Activated T-cell treated with anti-CD3 and anti-CD28 coated beads, Interleukin-2, amount 50 U/mL, for 72 hours (primary cell): ENCODE data around the gene TMC5. TPM values are rescaled to one million over a fixed set of nuclear protein-coding genes. Genes with fewer than 3 reads are reported as not detected.
"Not testable (repeated sequence)": the region's sequence is repeated elsewhere in the genome, so short reads cannot be mapped to it uniquely, and the experiment has no call there.

ENCODE experiments used
- ATAC-seq, 2 donors: fragments of 150-1000 bp; cut with Tn5 transposase; replicated peaks in 1 of 2; 2 replicates each; pipeline ENCODE4 v1.10.0; 2021; ENCODE audit warnings: moderate library complexity in 2 of 2, mild to moderate bottlenecking in 1 of 2
- DNase-seq, 2 donors: peaks; one replicate each; pipeline ENCODE4 v3.0.0; 2021 to 2022; ENCODE audit warnings: mixed read lengths in 1 of 2
- H3K27ac Mint-ChIP-seq: one replicate; pipeline ENCODE4 v1.8.0; 2022; ENCODE audit warnings: mild to moderate bottlenecking, moderate library complexity, mixed read lengths
- H3K27me3 Mint-ChIP-seq: one replicate; pipeline ENCODE4 v1.8.0; 2022; ENCODE audit warnings: low read depth, mixed read lengths
- H3K36me3 Mint-ChIP-seq, 2 donors: one replicate each; pipeline ENCODE4 v1.8.0; 2022; ENCODE audit warnings: mixed read lengths in 2 of 2, mild to moderate bottlenecking in 1 of 2; ENCODE audit not compliant: insufficient read depth in 2 of 2
- H3K4me1 Mint-ChIP-seq: one replicate; pipeline ENCODE4 v1.8.0; 2022; ENCODE audit warnings: low read depth, mixed read lengths
- H3K4me3 Mint-ChIP-seq, 2 donors: one replicate each; pipeline ENCODE4 v1.8.0; 2022; ENCODE audit warnings: mild to moderate bottlenecking in 2 of 2, mixed read lengths in 2 of 2, moderate library complexity in 2 of 2
- H3K9me3 Mint-ChIP-seq, 2 donors: one replicate each; pipeline ENCODE4 v1.8.0; 2022; ENCODE audit warnings: mixed read lengths in 2 of 2
- total RNA-seq, 2 donors: library from RNA; stranded (reverse); gene quantifications; one replicate each; pipeline ENCODE4 v1.2.3, GENCODE V29; 2022

TMC5 gene
- total RNA-seq, 2 donors from 2014 or later = not detected

GRCh38 chr16:19389246-19389645 is 28.4 kb upstream of the TMC5 start:
- no peak overlapping the region for H3K27ac Mint-ChIP-seq
- no peaks in the 10 kb centered on the region for H3K36me3 Mint-ChIP-seq
- DNase-seq (peak; percentile 43 to 50), ATAC-seq (peak; percentile 41 to 64)
- H3K4me3 Mint-ChIP-seq = no peak overlapping the region
- peaks cover 19% of the 10 kb centered on the region for H3K27me3 Mint-ChIP-seq
- no peaks in the 10 kb centered on the region for H3K4me1 Mint-ChIP-seq
- no peaks in the 10 kb centered on the region for H3K9me3 Mint-ChIP-seq

- DNase-seq, ATAC-seq, H3K36me3 Mint-ChIP-seq, H3K27ac Mint-ChIP-seq, H3K4me3 Mint-ChIP-seq, H3K4me1 Mint-ChIP-seq, H3K9me3 Mint-ChIP-seq: not testable (repeated sequence)
- peaks cover 23% of the 10 kb centered on the region for H3K27me3 Mint-ChIP-seq
Measured at GRCh38 chr16:19391185-19391776, 26.4 kb upstream of the TMC5 start.

GRCh38 chr16:19392352-19392751 is 25.3 kb upstream of the TMC5 start:
- no peaks in the 10 kb centered on the region for H3K36me3 Mint-ChIP-seq
- H3K4me1 Mint-ChIP-seq = no peaks in the 10 kb centered on the region
- no peaks in the 10 kb centered on the region for H3K9me3 Mint-ChIP-seq
- no peak overlapping the region for H3K4me3 Mint-ChIP-seq
- H3K27ac Mint-ChIP-seq = no peak overlapping the region
- DNase-seq (no peak), ATAC-seq (no peak)
- peaks cover 30% of the 10 kb centered on the region for H3K27me3 Mint-ChIP-seq

DNA sequence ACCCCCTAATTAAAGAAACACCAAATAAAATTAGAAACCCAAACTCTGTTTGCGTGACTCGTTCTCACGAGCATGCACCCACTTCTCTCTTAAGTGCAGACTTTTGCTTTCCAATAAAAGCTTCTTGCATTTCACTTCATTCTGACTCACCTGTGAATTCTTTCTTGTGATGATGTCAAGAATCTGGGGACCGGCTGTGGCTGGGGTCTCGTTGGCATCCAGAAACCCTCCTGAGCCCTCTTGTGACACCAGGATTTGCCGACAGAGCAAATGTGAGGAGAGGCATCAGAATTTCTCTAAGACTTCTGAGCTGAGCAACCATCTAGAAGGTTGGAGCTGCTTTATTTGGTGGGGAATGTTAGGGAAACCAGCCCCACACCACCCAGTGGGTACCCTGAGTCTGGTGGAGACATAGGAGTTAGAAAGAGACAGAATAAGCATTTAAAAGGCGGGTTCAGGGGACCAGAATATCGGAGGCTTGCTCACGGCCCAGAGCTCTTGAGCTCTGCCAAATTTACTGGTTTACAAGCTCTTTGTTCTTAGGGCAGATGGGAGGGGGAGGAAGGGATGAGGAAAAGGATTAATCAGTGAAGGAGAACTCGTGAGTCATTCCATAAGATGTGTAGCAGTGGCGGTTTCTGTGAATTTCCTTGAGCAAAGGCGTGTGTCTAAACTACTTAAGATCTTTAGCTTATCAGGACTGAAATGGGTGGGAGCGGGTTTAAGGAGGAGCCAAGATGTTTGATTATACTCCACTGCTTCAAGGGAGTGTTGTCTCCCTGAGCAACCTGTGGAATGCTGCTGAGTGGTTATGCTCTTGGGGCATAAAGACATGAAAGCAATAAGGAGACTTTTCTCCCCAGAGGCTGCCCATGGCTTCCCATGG is 24.2 kb upstream of the TMC5 start:
- DNase-seq = no peak
- no peak overlapping the region for H3K4me3 Mint-ChIP-seq
- H3K9me3 Mint-ChIP-seq = no peaks in the 10 kb centered on the region
- no peaks in the 10 kb centered on the region for H3K36me3 Mint-ChIP-seq
- no peak for ATAC-seq
- no peak overlapping the region for H3K27ac Mint-ChIP-seq
- H3K27me3 Mint-ChIP-seq = peaks cover 30% of the 10 kb centered on the region
- no peaks in the 10 kb centered on the region for H3K4me1 Mint-ChIP-seq

GRCh38 chr16:19395646-19396267 is 21.9 kb upstream of the TMC5 start:
- not testable (repeated sequence) for H3K27ac Mint-ChIP-seq, DNase-seq, H3K36me3 Mint-ChIP-seq, H3K4me3 Mint-ChIP-seq, H3K4me1 Mint-ChIP-seq, ATAC-seq, H3K9me3 Mint-ChIP-seq
- peaks cover 20% of the 10 kb centered on the region for H3K27me3 Mint-ChIP-seq

- Mint-ChIP-seq H3K9me3 (peaks cover 2 to 4% of the 10 kb centered on the region in 2 donors), H3K4me1 (no peaks in the 10 kb centered on the region), H3K4me3 (no peak overlapping the region), H3K27ac (no peak overlapping the region), H3K36me3 (peaks cover 3% of the 10 kb centered on the region in 2 donors), H3K27me3 (peaks cover 20% of the 10 kb centered on the region)
- ATAC-seq = no peak
- no peak for DNase-seq
Measured at GRCh38 chr16:19396555-19397011, 21.1 kb upstream of the TMC5 start.

DNA sequence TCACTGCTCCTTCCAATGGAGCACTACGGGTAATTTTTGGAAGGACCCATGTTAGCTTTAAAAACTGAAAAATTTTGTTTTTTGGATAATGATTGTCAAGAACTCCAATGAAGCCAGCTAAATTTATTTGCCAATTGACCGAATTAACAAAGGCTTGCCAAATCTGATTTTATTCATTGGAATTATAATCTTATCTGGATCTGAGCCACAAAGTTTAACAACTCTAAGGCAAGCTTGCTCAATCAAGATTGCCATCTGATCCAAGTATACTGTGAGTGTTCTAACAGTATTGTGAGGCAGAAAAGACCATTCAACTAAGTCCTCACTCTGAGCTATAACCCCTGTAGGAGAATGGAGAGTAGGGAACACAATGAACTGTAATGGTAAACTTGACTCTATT is 20.3 kb upstream of the TMC5 start:
- H3K27me3 Mint-ChIP-seq = peaks cover 20% of the 10 kb centered on the region
- not testable (repeated sequence) for H3K36me3 Mint-ChIP-seq, H3K27ac Mint-ChIP-seq, ATAC-seq, H3K9me3 Mint-ChIP-seq, H3K4me1 Mint-ChIP-seq, DNase-seq, H3K4me3 Mint-ChIP-seq

DNA sequence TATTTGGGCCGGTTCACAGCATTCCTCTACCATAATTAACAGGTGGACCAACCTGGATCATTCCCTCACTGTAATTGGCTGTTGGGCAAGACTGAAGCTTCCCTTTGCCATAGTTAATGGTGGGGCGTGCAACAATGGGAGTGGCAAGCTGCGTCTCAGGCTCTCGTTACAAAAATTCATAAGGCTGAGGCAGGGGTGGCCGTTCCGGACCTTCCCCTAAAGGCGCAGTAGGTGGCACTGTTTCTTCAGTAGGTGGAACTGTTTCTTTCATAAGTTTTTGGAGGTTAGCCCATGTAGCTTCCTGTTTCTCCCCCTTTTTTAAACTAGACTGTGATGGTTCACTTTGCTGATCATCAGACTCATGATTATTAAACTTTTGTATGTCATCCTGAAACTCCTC is 17.0 kb upstream of the TMC5 start:
- Mint-ChIP-seq H3K36me3 (peaks cover 3 to 7% of the 10 kb centered on the region in 2 donors), H3K4me3 (no peak overlapping the region), H3K27ac (no peak overlapping the region), H3K4me1 (no peaks in the 10 kb centered on the region), H3K9me3 (peaks cover 4 to 8% of the 10 kb centered on the region in 2 donors), H3K27me3 (peaks cover 15% of the 10 kb centered on the region)
- ATAC-seq (no peak), DNase-seq (no peak)

DNA sequence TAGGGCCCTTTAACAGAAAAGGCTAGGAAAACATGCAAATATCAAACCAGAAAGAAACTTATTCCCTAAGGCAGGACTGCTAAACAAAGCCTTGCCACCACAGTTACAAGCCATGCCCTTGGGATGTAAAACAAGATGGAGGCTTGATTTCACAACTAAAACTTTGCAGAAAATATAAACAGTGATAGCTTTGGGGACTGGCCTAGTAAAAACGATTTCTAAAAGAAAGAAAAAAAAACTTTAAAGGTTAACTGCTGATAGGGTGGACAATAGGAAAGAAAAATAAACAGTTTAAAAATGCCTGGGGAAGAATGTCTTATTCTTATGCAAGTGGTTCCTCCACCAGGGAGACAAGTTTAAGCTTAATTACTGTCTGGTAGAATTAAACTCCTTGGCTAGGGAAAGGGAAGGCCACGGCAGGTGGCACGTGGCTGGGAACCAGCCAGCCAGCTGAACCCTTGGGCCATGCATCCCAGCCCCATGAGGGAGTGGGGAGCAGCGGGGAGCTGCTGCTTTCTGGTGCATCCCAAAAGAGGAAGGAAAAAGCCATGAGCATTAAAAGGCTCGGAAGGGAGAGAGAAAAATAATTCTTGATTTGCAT is 10.7 kb upstream of the TMC5 start:
- DNase-seq (no peak), ATAC-seq (no peak)
- Mint-ChIP-seq H3K4me3 (no peak overlapping the region), H3K36me3 (peaks cover 4 to 5% of the 10 kb centered on the region in 2 donors), H3K27me3 (peaks cover 36% of the 10 kb centered on the region), H3K9me3 (peaks cover 4% of the 10 kb centered on the region in 2 donors), H3K27ac (no peak overlapping the region), H3K4me1 (peaks cover 5% of the 10 kb centered on the region)

DNA sequence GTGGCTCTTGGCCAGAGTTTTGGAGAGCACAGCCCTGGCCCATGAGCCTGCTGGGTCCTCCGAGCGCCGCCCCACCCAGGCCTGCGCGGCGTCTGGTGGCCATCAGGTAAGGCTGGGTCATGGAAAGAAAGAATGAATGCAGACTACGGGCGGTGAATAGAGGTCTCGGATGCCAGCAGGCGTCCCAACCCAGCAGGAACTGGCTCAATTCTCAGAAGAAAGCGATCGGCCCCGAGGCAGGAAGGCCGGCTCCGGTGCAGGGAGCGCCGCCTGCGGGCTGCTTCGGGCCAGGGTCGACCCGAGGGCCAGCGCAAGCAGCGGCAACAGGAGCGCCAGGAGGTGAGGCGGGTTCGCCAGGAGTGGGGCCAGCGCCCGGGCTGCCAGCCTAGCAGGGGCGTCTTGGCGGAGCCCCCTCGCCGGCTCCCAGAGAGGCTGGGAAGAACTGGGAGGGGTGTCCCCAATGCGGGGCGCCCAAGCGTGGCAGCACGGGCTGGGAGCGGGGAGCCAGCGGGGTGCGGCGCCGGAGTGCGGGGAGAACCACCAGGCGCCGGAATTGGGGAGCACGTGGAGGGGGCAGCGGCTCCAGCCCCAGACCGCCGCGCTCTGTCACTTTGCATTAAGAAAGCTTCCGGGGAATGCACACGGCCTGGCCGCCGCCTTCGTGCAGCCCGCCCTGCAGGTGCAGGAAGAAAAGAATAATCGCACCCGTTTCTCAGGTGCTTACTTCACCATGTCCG is 7.1 kb upstream of the TMC5 start:
- Mint-ChIP-seq H3K4me3 (peak overlapping the region; percentile 68 to 83), H3K27me3 (peaks cover 37% of the 10 kb centered on the region)

GRCh38 chr16:19411298-19411697 is 6.4 kb upstream of the TMC5 start:
- ATAC-seq (no peak), DNase-seq (no peak)
- Mint-ChIP-seq H3K27ac (no peak overlapping the region), H3K4me1 (peaks cover 5% of the 10 kb centered on the region), H3K4me3 (peak overlapping the region; percentile 47 to 68), H3K9me3 (peaks cover 3 to 4% of the 10 kb centered on the region in 2 donors), H3K27me3 (peaks cover 37% of the 10 kb centered on the region), H3K36me3 (peaks cover 2 to 5% of the 10 kb centered on the region in 2 donors)

More for the DNA sequence above, 7.1 kb upstream of the TMC5 start:
- Mint-ChIP-seq H3K36me3 (peaks cover 2 to 5% of the 10 kb centered on the region in 2 donors), H3K4me1 (peaks cover 5% of the 10 kb centered on the region), H3K27ac (no peak overlapping the region), H3K9me3 (peaks cover 3 to 4% of the 10 kb centered on the region in 2 donors)
- DNase-seq (peak in 1 of 2 donors; percentile 1), ATAC-seq (peak in 1 of 2 donors; percentile 26)

DNA sequence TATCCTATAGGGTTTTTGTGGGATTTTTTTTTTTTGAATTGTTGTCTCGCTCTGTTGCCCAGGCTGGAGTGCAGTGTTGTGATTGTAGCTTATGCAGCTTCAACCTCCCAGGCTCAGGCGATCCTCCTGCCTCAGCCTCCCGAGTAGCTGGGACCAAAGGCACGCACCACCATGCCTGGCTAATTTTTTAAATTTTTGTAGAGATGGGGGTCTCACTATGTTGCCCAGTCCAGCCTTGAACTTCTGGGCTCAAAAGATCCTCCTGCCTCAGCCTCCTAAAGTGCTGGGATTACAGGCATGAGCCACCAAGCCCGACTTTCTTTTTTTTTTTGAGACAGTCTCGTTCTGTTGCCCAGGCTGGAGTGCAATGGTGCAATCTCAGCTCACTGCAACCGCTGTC is 5.6 kb upstream of the TMC5 start:
- DNase-seq, ATAC-seq, H3K4me1 Mint-ChIP-seq, H3K27ac Mint-ChIP-seq, H3K9me3 Mint-ChIP-seq, H3K4me3 Mint-ChIP-seq, H3K36me3 Mint-ChIP-seq: not testable (repeated sequence)
- peaks cover 38% of the 10 kb centered on the region for H3K27me3 Mint-ChIP-seq
